ENCODE results near the gene RNF166. TPM values are rescaled to one million over a fixed set of nuclear protein-coding genes. Genes with fewer than 3 reads are reported as not detected.

The RNF166 gene
- polyA plus RNA-seq, 3 donors = 99.3 to 255 (median 120) TPM

GRCh38 chr16:88649195-88649923, 56.8 kb downstream of the RNF166 start:
- peaks cover 64% of the 10 kb centered on the region for H4K20me1 ChIP-seq (ENCODE audit: insufficient read depth, low read length)
- Mint-ChIP-seq H3K27me3 (ENCODE audit: low read depth in 3 of 3) (peaks cover 0 to 2% (median 0%) of the 10 kb centered on the region in 3 donors), H3K27ac (peak overlapping the region; percentile 87 to 96 (median 94)), H3K4me1 (peaks cover 36% of the 10 kb centered on the region), H3K4me3 (peak overlapping the region; percentile 92 to 97), H3K9me3 (peaks cover 0 to 4% (median 0%) of the 10 kb centered on the region in 7 donors), H3K36me3 (peaks cover 28 to 48% of the 10 kb centered on the region in 2 donors)
- H3K4me1 ChIP-seq (ENCODE audit: control insufficient read depth in 1 of 2, insufficient read depth in 2 of 2, low read length in 2 of 2) = peaks cover 45 to 53% of the 10 kb centered on the region in 2 donors
- intact Hi-C loops (cut with micrococcal nuclease) = no loop called here
- H3K36me3 ChIP-seq (replicated peaks in 1 of 2; ENCODE audit: control insufficient read depth in 1 of 2, insufficient read depth in 2 of 2, low read length in 2 of 2) = peaks cover 32 to 39% of the 10 kb centered on the region in 2 donors
- no peaks in the 10 kb centered on the region for H3K9me3 ChIP-seq (replicated peaks in 1 of 2; ENCODE audit: control insufficient read depth in 1 of 2, insufficient read depth in 1 of 2, low read length in 2 of 2)
- H3K27ac ChIP-seq (ENCODE audit: low read depth in 1 of 2, low read length in 2 of 2) = peak overlapping the region; percentile 83 to 97
- H3K4me3 ChIP-seq (replicated peaks in 1 of 3; ENCODE audit: low read depth in 2 of 3, low read length in 3 of 3) = peak overlapping the region; percentile 79 to 100 (median 81)
- peaks cover 62% of the 10 kb centered on the region for H3K79me2 ChIP-seq (ENCODE audit: insufficient read depth, low read length)
- no peaks in the 10 kb centered on the region for H3K27me3 ChIP-seq (ENCODE audit: control insufficient read depth in 2 of 2, insufficient read depth in 2 of 2, low read length in 2 of 2)
- 56% methylated on average over 19 of the region's 20 CpGs for WGBS (ENCODE audit: insufficient coverage)
- H3K9ac ChIP-seq (ENCODE audit: insufficient read depth, low read length, poor library complexity, severe bottlenecking) = peak overlapping the region; percentile 93
- DNase-seq = no peak
- no peak overlapping the region for H2AFZ ChIP-seq (ENCODE audit: insufficient read depth, low read depth, low read length, poor library complexity, severe bottlenecking)
- no peak for TF ChIP-seq CTCF (IDR thresholded peaks at IDR 0.05)
- H3K4me2 ChIP-seq (replicated peaks; ENCODE audit: extremely low read depth, low read length, poor library complexity, severe bottlenecking) = peak overlapping the region; percentile 93

- Histone ChIP-seq H3K36me3 (replicated peaks in 1 of 2; ENCODE audit: control insufficient read depth in 1 of 2, insufficient read depth in 2 of 2, low read length in 2 of 2) (peaks cover 45 to 53% of the 10 kb centered on the region in 2 donors), H3K9ac (ENCODE audit: insufficient read depth, low read length, poor library complexity, severe bottlenecking) (peak overlapping the region; percentile 32), H2AFZ (ENCODE audit: insufficient read depth, low read depth, low read length, poor library complexity, severe bottlenecking) (no peak overlapping the region), H3K4me2 (replicated peaks; ENCODE audit: extremely low read depth, low read length, poor library complexity, severe bottlenecking) (peak overlapping the region; percentile 93), H3K4me3 (replicated peaks in 1 of 3; ENCODE audit: low read depth in 2 of 3, low read length in 3 of 3) (peak overlapping the region in 1 of 3 experiments; percentile 100), H3K9me3 (replicated peaks in 1 of 2; ENCODE audit: control insufficient read depth in 1 of 2, insufficient read depth in 1 of 2, low read length in 2 of 2) (no peaks in the 10 kb centered on the region), H3K27me3 (ENCODE audit: control insufficient read depth in 2 of 2, insufficient read depth in 2 of 2, low read length in 2 of 2) (no peaks in the 10 kb centered on the region), H3K4me1 (ENCODE audit: control insufficient read depth in 1 of 2, insufficient read depth in 2 of 2, low read length in 2 of 2) (peaks cover 45 to 57% of the 10 kb centered on the region in 2 donors), H3K27ac (ENCODE audit: low read depth in 1 of 2, low read length in 2 of 2) (peak overlapping the region; percentile 33 to 58), H3K79me2 (ENCODE audit: insufficient read depth, low read length) (peaks cover 64% of the 10 kb centered on the region), H4K20me1 (ENCODE audit: insufficient read depth, low read length) (peaks cover 84% of the 10 kb centered on the region)
- Mint-ChIP-seq H3K27me3 (ENCODE audit: low read depth in 3 of 3) (peaks cover 0 to 2% (median 0%) of the 10 kb centered on the region in 3 donors), H3K9me3 (peaks cover 0 to 4% (median 0%) of the 10 kb centered on the region in 7 donors), H3K36me3 (peaks cover 34 to 52% of the 10 kb centered on the region in 2 donors), H3K4me3 (no peak overlapping the region), H3K4me1 (peaks cover 39% of the 10 kb centered on the region), H3K27ac (peak overlapping the region in 4 of 7 donors; percentile 10 to 93 (median 33))
- 96% methylated on average over 11 of the region's 22 CpGs for WGBS (ENCODE audit: insufficient coverage)
- intact Hi-C loops (cut with micrococcal nuclease) = no loop called here
- DNase-seq = no peak
- no peak for TF ChIP-seq CTCF (IDR thresholded peaks at IDR 0.05)
These were observed 58.8 kb downstream of the RNF166 start for GRCh38 chr16:88647178-88648070.

Measured in CD14-positive monocyte (primary cell).